Bronchial epithelial cell (primary cell): ENCODE measurements around the gene SLC25A1. TPM values are rescaled to one million over a fixed set of nuclear protein-coding genes. Genes with fewer than 3 reads are reported as not detected.
A peak's percentile ranks its signal among the peaks of the same experiment; 100 is the strongest.

Source experiments
- DNase-seq: peaks from one replicate; pipeline ENCODE4 v3.0.0-alpha.2; 2010; ENCODE audit warnings: low read depth
- FAIRE-seq: peaks from 2 replicates; lab custom pipeline; 2011; peaks lifted over from hg19 to GRCh38; lab: Jason Lieb, UNC
- H3K27me3 ChIP-seq: 2 replicates; pipeline ENCODE4 v1.5.1; 2011; ENCODE audit warnings: low read length; ENCODE audit not compliant: control insufficient read depth, insufficient read depth
- H3K36me3 ChIP-seq: 2 replicates; pipeline ENCODE4 v1.5.1; 2011; ENCODE audit warnings: low read length; ENCODE audit not compliant: control insufficient read depth, insufficient read depth
- H3K4me3 ChIP-seq: 2 replicates; pipeline ENCODE4 v1.5.1; 2011; ENCODE audit warnings: mild to moderate bottlenecking, low read depth, low read length, control low read depth
- CTCF ChIP-seq: IDR thresholded peaks from 2 replicates; pipeline ENCODE4 v1.5.1; 2011; ENCODE audit warnings: mild to moderate bottlenecking, moderate library complexity, low read length, control low read depth, inconsistent platforms; ENCODE audit not compliant: insufficient read depth, severe bottlenecking
- total RNA-seq: library from RNA; depleted of rRNA; stranded (reverse); fragments of >200 nt; gene quantifications from 2 replicates; pipeline ENCODE4 v1.2.1, GENCODE V29; 2014

The SLC25A1 gene
- total RNA-seq, 1 donor from 2014 or later: 71.6 TPM

- H3K4me3 ChIP-seq: no peak overlapping the region
- DNase-seq: no peak
- no peaks in the 10 kb centered on the region for H3K27me3 ChIP-seq
- peaks cover 8% of the 10 kb centered on the region for H3K36me3 ChIP-seq
- TF ChIP-seq CTCF: no peak
- FAIRE-seq: no peak
These were observed 1.8 kb downstream of the SLC25A1 start for GRCh38 chr22:19176732-19177131.

- Histone ChIP-seq H3K36me3 (peaks cover 8% of the 10 kb centered on the region), H3K27me3 (no peaks in the 10 kb centered on the region), H3K4me3 (no peak overlapping the region)
- no peak for TF ChIP-seq CTCF
- FAIRE-seq (no peak), DNase-seq (no peak)
These were observed 2.3 kb downstream of the SLC25A1 start for GRCh38 chr22:19176175-19176643.

GRCh38 chr22:19175602-19176174 lies 2.8 kb downstream of the SLC25A1 start:
- FAIRE-seq: no peak
- Histone ChIP-seq H3K36me3 (peaks cover 8% of the 10 kb centered on the region), H3K4me3 (no peak overlapping the region), H3K27me3 (no peaks in the 10 kb centered on the region)
- no peak for DNase-seq
- TF ChIP-seq CTCF: no peak

- Histone ChIP-seq H3K4me3 (no peak overlapping the region), H3K36me3 (peaks cover 8% of the 10 kb centered on the region)
- no peak for DNase-seq
These were observed 3.4 kb downstream of the SLC25A1 start for GRCh38 chr22:19175026-19175601.

GRCh38 chr22:19174106-19175025 lies 4.2 kb downstream of the SLC25A1 start:
- no peak for TF ChIP-seq CTCF
- Histone ChIP-seq H3K27me3 (peaks cover 7% of the 10 kb centered on the region), H3K36me3 (peaks cover 8% of the 10 kb centered on the region), H3K4me3 (no peak overlapping the region)
- FAIRE-seq: no peak
- peak; percentile 35 for DNase-seq

More at GRCh38 chr22:19175026-19175601, 3.4 kb downstream of the SLC25A1 start:
- FAIRE-seq: no peak
- H3K27me3 ChIP-seq: peaks cover under 1% of the 10 kb centered on the region
- no peak for TF ChIP-seq CTCF
